NCI-H69 (cell line): ENCODE measurements around the gene RHOT2.
A peak's percentile ranks its signal among the peaks of the same experiment; 100 is the strongest.

Experiments
- DNase-seq: peaks from one replicate; lab custom pipeline; 2025; lab: John Stamatoyannopoulos, UW

The RHOT2 gene

DNA sequence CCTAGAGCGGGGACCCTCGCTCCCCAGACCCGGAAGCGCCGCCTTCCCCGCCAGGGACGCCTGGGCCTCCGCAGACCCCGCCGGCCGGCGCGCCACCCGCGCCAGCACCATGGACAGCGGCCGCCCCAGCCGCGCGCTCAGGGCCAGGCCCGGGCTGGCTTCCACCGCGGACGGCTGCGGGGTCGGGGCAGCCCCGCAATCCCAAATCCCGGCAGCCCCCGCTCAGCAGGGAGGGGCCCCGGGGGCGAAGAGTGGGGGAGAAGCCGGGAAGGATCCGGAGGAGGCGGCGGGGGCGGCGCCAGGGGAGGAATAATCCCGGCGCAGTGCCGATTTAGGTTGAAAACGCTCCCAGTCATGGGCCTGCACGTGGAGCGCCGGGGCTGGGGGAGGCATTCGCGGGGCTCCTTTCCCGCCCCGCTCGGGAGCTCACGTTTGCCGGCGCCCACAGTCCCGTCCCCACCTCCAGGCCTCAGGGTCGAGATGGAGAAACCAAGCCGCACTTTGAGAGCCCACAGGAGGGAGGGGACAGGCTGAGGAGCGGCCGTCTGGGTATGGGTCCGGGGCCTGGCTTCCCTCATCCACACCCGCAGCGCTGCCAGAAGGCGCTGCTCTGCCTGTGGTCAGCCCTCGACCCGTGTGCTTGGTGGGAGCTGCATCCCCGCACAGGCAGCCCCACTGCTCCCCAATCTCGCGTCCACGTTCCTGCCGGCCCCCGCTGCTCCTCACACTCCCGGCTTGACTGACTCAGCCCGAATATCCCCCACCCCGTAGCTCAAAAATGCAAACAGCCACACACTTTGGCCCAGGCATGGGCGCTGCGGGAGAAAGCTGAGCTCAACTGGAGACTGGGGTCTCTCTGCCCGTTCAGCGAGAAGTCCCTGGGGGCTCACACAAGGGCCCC lies 33.0 kb downstream of the RHOT2 start:
- no peak for DNase-seq

DNA sequence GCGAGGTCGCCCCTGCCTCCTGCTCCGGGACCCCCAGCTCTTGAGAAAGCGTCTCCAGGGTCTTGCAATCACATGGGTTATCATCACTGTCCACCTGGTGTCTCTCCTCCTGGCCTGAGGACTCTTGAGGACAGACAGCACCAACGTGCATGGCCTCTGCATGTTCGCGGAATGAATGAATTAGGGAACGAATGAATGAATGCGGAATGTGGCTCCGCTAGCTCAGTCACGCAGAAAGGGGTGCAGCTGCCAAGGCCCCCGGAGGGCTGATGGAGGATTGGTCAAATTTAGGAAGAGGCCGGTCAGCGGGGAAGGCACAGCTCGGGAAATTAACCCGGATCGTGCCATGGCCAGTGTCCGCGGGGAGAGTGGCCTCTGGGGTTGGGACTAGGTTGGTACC lies 34.4 kb downstream of the RHOT2 start:
- DNase-seq = no peak

DNA sequence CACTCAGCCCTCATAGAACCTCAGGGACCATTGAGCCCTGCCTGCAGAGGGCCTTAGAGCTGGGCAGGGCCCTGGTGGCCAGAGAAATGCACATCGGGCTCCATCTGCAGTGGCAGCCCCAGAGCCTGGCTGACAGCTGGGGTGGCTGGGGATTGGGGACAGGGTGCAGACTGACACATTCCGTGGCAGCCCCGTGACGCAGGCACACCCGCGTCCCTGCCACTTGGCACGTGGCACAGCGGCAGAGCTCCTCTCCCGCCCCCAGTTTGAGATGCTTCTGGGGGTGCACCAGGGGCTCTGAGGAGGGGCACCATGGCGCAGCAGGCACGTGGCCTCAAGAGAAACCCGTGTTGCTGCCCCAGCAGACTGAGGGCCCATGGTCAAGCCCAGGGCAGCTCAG lies 35.5 kb downstream of the RHOT2 start:
- DNase-seq = no peak

DNA sequence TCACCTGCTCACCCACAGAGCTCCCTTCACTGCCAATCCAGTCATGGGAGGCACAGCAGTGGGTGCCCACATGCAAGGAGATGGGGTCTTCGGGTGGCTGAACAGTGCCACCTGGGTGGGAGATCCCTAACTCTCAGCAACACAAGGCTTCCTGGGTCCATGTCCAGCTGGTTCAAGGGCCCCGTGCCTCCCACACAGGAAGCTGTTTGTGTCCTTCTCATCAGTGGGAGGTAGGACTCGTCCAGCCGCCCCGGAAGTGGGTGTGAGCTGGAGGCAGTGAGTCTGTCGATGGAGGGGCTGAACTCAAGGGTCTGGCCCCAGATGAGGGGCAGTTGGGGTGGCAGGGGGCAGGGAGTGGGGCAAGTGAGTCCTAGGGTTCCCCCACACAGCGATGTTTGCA lies 36.1 kb downstream of the RHOT2 start:
- no peak for DNase-seq

DNA sequence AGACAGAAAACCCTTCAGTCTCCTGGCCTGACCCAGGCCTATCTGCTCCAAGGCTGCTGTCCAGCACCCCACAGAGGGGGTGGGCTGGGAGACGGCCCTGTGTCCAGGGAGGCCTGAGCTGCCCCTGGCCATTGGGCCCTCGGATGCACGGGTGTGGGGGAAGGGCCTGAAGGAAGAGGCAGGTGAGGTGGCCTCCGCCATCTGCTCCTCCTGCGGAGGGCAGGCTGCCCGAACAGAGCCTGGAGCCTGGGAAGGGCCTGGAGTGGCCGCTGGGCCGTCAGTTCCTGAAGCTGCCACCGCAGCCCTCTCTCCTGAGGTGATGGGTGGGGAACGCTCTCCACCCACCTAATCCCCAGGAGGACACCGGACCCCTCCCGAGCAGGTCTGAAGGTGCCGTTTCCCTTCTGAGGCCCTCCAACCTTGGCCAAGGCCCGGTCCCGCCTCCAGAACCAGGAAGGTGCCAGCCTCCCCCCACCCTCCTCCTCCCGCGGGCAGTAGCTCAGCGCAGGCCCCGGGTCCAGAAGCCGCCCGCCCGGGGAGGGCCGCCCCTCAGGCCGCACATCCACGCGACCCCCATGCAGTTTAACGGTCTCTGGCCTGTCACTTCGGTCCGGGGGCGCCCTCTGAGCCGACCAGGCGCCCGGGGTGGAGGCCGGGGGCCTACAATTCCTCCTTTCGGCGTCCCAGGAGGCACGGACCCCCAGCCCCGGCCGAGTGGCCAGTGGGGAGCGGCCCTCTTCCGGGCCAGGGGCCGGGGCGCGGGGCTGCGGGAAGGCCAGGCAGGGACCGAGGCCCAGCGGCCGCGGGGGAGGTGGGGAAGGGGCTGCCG lies 36.8 kb downstream of the RHOT2 start:
- peak; percentile 36 for DNase-seq

DNA sequence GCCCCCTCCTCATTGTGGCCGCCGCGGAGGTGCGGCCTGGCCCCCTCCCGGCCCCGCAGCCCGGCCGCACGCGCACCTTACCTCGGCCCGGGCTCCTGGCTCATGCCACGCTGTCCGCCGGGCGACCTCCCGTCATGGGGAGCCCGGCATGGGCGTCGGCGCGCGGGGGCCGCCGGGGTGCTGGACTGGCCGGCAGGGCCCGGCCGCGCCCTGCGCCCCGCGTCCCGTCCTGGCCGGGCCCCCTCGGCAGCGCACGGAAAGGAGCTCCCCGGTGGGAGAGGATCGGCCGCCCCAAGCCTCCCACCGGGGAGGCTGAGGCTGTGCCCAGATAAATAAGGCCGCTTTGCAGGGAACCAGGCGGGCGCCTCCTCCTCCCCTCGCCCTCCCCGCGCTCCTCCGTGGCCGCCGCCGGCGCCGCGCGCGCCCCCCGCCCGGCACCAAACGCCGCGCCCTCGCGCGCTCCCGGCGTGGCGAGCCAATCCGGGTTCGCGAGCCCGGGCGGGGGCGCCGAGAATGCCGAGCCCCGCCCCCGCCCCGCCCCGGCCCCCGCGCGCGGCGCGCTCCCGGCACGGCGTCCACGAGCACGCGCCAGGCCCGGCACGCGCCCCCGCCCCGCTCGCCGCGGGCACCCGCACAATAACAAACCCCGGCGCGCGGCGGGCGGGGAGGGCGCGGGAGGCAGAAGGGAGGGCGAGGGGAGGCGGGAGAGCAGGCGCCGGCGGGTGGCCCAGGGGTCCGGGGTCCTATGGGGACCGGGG lies 37.7 kb downstream of the RHOT2 start, which contains the start of gene FBXL16:
FBXL16 (minus strand) TSS at position 371 of the 758 bp plus-strand sequence. CDS start 8,396 bp downstream, outside the sequence.
- peak; percentile 97 for DNase-seq

DNA sequence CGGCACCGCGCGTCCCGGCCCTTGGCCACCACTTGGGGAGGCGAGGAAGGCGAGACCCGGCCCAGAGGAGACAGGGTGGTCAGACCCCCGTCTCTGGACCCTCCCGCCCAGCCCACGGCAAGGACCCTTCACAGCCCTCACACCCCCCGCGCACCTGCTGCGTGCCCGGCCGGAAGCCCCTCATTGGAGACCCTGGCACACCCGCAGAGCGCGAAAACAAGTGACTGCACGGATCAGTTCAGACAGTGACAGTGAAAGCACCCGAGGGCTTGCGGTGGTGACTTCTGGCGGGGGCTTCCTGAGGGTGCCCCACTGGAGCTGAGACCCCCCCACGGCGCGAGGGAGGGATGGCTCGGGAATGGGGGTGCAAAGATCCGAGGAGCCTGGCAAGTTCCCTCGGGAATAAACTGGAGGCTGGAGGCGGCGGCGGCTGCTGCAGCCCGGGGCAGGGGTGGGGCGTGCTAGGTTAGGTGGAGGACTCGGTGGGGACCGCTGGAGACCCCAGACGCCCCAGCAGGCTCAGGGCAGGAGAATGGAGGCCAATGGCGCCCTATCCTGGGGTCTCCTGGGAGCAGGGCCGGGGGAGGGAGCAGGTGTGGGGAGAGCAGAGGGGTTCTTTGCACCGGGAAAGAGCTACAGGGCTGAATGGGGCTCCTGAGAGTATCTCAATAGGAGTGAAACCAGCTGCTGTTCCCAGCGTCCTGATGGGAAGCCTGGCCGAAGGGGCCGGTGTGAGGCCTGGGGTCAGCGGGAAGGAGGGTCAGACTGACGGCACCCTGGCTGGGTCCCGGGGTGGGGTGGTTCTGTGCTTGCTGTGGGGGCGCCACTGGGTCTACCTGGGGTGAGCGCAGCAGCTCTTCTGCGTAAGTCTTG lies 38.5 kb downstream of the RHOT2 start:
- peak; percentile 81 for DNase-seq

DNA sequence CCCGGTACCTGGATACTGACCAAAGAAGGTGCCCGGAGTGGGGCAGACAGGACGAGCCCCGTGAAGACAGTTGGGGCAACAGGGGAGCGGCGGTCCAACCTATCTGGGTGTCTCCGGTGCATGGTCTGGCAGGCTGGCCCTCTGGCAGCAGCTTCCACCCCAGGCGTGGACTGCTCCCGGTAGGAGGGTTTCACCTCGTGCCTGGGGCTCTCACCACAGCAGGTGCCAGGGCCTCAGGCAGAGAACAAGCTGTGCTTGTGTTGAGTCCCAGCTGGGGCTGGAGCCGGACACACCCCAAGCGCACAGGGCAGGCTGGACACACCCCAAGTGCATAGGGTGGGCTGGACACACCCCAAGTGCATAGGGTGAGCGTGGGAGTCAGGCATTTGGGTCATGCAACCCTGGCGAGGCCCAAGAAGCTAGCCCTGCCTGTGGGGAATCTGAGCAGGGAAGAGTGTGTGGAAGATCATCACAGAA lies 39.2 kb downstream of the RHOT2 start:
- DNase-seq = peak; percentile 87

DNA sequence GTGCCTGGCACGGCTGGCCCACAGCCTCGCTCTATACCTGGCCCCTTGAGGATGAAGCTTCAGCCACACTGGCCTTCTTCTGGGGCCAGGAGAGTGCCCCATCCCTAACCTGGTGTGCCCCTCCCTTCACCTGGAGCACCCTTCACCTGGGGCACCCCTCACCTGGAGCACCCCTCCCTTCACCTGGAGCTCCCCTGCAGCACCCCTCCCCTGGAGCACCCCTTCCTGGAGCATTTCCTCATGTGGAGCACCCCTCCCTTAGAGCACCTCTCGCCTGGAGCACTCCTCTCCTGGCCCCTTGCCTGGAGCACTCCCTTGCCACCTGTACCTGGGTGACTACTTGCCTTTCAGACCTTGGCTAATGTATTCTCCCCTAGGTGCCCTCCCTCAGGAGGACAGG lies 40.1 kb downstream of the RHOT2 start:
- DNase-seq = peak; percentile 40

DNA sequence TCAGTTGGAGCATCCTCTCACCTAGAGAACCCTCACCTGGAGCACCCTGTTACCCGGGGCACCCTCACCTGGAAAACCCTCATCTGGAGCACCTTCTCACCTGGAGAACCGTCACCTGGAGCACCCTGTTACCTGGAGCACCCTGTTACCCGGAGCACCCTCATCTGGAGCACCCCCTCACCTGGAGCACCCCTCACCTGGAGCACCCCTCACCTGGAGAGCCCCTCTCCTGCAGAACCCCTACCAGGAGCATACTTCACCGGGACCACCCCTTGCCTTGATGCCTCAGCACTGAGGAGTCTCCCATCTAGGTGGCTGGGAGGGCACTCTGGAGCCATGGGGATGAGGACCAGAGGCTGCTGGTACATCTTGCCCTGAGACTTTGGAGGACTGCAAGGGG lies 41.0 kb downstream of the RHOT2 start:
- DNase-seq = no peak

DNA sequence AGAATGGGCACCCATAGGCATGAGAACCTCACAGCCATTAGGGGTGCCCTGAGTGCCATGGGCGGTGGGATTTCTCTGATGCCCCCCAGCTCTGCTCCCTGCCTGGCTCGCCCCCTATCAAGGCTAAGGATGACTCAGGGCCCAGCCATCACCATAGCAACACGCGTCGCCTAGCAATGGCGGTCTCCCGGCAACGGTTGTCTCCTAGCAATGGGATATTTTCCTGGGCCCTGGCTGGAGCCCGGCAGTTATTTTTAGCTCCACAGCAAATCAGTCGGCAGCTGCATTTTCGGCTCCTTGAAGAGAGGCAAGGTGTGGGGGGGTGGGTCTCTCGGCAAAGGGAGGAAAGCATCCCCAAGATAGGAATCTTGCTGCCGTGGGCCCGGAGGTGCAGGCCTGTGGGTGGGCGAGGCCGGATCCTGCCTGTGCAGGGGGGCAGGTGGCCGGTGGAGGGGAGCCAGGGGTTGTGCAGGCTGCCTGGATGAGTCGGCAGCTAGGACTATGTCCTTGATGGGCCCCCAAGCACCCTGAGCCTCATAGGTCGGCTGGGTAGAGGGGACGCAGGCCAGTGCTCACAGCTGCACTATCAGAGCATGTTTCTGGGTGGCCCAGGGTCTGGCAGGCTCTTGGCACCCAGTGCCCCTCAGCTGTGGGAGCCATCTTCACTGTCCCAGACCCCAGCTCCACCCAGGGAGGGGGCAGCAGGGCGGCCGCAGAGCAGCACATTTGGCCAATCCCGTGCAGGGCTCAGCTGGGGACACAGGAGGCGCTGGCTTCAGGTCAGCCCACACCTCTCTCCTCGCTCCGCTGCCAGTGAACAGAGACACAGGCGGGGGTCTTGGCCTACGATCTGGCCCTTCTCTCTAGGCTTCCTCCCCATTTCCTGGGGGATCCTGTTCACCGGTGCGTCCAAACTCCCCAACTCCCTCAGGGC lies 41.9 kb downstream of the RHOT2 start:
- peak; percentile 98 for DNase-seq

DNA sequence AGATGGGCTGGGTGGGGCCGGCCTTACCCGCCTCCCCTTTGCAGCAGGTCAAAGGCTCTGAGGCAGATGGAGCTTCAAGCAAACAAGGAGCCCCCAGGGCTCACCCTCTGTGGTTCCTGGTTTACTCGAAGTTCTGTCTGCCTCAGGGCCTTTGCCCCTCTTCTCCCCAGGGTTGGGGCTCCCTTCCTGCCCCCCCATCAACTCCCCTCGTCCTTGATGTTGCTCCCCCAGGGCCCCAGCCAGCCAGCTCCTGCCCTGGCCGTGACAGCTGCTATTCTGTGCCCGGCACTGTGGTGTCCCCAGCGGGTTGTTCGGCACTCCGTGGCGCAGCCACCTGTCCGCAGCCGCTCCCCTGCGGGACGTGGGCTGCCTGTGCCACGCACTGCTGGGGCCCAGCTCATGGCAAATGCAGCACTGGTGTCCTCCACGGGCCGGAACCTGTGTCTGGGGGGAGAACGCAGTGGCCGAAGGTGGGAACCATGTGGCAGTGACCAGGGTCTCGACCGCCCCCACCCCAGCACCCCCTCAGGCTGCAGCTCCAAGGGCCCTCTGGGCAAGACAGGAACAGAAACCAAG lies 42.7 kb downstream of the RHOT2 start:
- no peak for DNase-seq

DNA sequence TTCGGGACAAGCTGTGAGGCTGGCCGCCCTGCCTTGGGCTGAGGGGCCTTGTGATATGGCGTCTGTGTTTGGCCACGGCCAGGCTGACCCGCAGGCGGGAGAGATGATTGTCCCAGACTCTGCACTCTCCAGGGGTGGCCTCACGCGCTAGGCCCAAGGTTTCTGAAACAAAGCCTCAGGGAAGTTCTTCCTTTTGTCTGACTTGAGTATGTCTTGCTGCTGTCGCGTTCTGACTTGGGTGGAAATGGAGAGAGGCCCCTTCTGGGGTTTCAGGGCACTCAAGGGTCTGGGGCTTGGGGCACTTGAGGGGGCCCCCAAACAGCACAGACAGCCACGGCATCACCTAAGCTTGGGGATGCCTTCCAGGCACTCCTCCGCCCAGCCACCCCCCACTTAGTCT lies 43.2 kb downstream of the RHOT2 start:
- peak; percentile 71 for DNase-seq

DNA sequence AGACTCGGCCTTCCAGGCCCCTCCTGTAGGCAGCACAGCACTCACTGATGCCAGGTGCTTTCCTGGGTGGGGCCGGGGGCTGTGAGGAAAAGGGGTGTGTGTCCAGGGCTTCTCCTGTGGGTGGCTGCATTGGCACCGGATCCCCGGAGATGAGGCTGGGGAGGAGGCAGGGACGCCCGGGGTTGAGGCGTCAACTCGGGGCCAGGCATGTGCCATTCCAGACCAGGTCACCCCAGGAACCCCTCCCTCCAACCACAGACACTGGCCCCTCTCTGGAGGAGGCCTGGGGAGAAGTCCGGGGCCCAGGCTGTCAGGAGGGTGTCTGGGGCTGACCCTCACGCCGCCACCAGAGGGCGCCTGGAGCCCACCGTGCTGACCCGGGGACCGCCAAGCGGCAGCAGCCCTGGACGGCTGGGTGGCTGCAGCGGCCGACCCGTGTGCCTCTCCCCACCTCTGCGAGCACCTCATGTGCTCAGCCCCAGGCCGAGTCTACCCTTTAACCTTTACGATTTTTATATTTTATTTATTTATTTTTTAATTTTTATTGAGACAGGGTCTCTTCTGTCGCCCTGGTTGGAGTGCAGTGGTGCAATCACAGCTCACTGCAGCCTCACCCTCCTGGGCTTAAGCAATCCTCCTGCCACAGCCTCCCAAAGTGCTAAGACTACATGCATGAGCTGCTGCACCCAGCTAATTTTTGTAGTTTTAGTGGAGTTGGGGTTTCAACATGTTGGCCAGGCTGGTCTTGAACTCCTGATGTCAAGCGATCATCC lies 43.8 kb downstream of the RHOT2 start:
- DNase-seq = peak; percentile 88

DNA sequence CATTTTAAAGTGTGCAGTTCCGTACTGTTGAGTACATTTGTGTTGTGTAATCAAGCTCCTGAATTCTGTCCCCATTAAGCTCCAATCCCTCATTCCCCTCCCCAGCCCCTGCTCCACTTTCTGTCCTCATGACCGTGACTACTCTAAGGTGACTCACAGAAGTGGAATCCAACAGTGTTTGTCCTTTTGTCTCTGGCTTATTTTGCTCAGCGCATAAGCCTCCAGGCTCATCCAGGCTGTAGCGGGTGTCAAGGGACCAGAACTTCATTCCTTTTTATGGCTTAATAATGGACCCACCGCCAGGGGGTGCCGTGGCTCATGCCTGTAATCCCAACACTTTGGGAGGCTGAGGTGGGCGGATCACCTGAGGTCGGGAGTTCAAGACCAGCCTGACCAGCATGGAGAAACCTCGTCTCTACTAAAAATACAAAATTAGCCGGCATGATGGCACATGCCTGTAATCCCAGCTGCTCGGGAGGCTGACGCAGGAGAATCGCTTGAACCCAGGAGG lies 44.9 kb downstream of the RHOT2 start:
- peak; percentile 85 for DNase-seq

DNA sequence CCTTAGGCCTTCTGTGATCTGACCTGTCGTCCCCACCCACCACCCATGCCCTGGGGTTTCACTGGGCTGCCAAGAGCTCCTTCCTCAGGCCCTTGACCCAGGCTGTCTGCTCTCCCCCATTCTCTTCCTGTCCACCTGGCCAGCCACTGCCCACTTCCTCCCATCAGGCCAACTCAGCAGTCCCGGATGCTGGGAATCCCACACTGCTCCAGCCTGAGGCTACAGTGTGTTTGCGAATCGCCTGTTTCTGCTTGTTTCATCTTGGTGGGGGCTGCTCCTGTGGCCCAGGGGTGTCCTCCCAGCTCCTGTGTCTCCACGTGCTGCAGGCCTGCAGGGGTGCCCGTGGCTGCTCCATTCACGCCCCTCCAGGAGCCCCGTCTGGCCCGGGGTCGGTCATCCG lies 46.1 kb downstream of the RHOT2 start:
- no peak for DNase-seq

DNA sequence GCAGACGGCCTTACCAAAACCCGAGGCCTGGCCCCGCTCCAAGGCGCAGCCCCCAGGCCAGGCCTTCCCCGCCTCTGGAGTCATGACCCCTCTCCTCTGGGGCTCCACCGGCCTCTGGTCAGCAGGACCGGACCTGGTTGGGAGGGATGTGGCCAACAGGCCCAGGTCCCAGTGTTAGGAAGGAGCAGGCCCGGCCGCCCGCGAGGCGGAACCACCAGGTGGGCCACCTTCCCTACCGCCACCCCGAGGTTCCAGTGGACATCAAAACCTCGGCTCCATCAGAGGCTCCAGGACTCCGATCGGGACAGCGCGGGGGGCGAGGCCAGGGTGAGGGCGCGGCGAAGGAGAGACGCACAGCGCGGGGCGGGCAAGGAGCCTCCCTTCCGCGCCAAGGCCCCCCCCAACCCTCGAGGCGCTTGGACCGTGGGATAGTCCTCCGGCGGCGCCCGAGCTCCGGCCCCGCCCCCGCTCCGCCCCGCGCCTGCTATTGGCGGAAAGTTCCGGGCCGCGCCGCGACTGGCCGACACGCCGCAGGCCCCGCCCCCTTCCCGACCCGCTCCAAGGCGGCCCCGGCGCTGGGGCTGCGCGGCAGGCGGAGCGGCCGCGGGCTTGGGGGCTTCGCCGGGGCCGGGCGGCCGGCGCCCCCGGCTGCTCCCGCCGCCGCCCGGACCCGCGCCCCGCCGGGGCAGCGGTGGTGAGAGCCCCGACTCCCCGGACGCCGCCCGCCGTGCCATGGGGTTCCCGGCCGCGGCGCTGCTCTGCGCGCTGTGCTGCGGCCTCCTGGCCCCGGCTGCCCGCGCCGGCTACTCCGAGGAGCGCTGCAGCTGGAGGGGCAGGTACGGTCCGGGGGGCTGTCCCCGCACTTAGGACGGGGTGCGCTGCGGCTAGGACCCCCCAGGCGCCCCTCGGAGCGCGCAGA lies 46.9 kb downstream of the RHOT2 start, which contains the start of gene METRN:
METRN (plus strand) TSS at position 561 of the 919 bp plus-strand sequence; CDS start at position 733, 172 bp downstream.
- DNase-seq = peak; percentile 97
